Measurements from ENCODE around the gene PAK4. TPM values are rescaled to one million over a fixed set of nuclear protein-coding genes. Genes with fewer than 3 reads are reported as not detected.
"Not testable (repeated sequence)": the region's sequence is repeated elsewhere in the genome, so short reads cannot be mapped to it uniquely, and the experiment has no call there.

The PAK4 gene
- total RNA-seq (2014; rRNA removed; shearing (Covaris generic)): 9.2 and 16.2 TPM in 2 replicates

GRCh38 chr19:39125554-39126311, at the start of gene PAK4:
Gene PAK4, plus strand, starts transcription at chr19:39125786. Its CDS starts 43,768 bp downstream, at chr19:39169554.
- DNase-seq (ENCODE audit: low spot score): peak; percentile 96

GRCh38 chr19:39077323-39077722, 48.3 kb upstream of the PAK4 start:
- DNase-seq (ENCODE audit: low spot score): no peak

- DNase-seq (ENCODE audit: low spot score): peak; percentile 99
Observed at GRCh38 chr19:39078436-39079200, 47.0 kb upstream of the PAK4 start.

- DNase-seq (ENCODE audit: low spot score): no peak
Observed at GRCh38 chr19:39080431-39080830, 45.2 kb upstream of the PAK4 start.

- DNase-seq (ENCODE audit: low spot score): no peak
Observed at GRCh38 chr19:39082167-39082566, 43.4 kb upstream of the PAK4 start.

- DNase-seq (ENCODE audit: low spot score): no peak
Observed at GRCh38 chr19:39082745-39083598, 42.6 kb upstream of the PAK4 start.

GRCh38 chr19:39083599-39083982, 42.0 kb upstream of the PAK4 start:
- DNase-seq (ENCODE audit: low spot score): no peak

- no peak for DNase-seq (ENCODE audit: low spot score)
Observed at GRCh38 chr19:39083983-39084731, 41.4 kb upstream of the PAK4 start, which contains the start of gene ACP7. Gene ACP7, plus strand, starts transcription at chr19:39084368. Its CDS starts 902 bp downstream, at chr19:39085270.

GRCh38 chr19:39084732-39085080, 40.9 kb upstream of the PAK4 start:
- no peak for DNase-seq (ENCODE audit: low spot score)

GRCh38 chr19:39085392-39085791, 40.2 kb upstream of the PAK4 start:
- no peak for DNase-seq (ENCODE audit: low spot score)

- no peak for DNase-seq (ENCODE audit: low spot score)
Observed at GRCh38 chr19:39086386-39086785, 39.2 kb upstream of the PAK4 start.

- no peak for DNase-seq (ENCODE audit: low spot score)
Observed at GRCh38 chr19:39087907-39088686, 37.5 kb upstream of the PAK4 start.

GRCh38 chr19:39090016-39090415, 35.6 kb upstream of the PAK4 start:
- DNase-seq (ENCODE audit: low spot score): not testable (repeated sequence)

GRCh38 chr19:39090881-39091280, 34.7 kb upstream of the PAK4 start:
- no peak for DNase-seq (ENCODE audit: low spot score)

GRCh38 chr19:39095799-39096540, 29.6 kb upstream of the PAK4 start:
- not testable (repeated sequence) for DNase-seq (ENCODE audit: low spot score)

GRCh38 chr19:39097299-39097698, 28.3 kb upstream of the PAK4 start:
- no peak for DNase-seq (ENCODE audit: low spot score)

GRCh38 chr19:39097721-39098120, 27.9 kb upstream of the PAK4 start:
- no peak for DNase-seq (ENCODE audit: low spot score)

GRCh38 chr19:39098365-39099269, 27.0 kb upstream of the PAK4 start:
- DNase-seq (ENCODE audit: low spot score): no peak

- DNase-seq (ENCODE audit: low spot score): no peak
Observed at GRCh38 chr19:39099341-39099740, 26.2 kb upstream of the PAK4 start.

Data from A172 (cell line).